ENCODE results near the gene HDHD5. TPM values are rescaled to one million over a fixed set of nuclear protein-coding genes. Genes with fewer than 3 reads are reported as not detected.

HDHD5 gene
- total RNA-seq, 2 experiments from 2014 or later = 23.8 to 31.6 TPM

GRCh38 chr22:17171153-17172028 lies 12.3 kb upstream of the HDHD5 start:
- H3K4me1 Mint-ChIP-seq = peaks cover 7% of the 10 kb centered on the region
- DNase-seq = peak; percentile 87
- peaks cover 7% of the 10 kb centered on the region for H3K27me3 Mint-ChIP-seq
- H3K4me3 Mint-ChIP-seq = peak overlapping the region; percentile 78
- H3K9me3 Mint-ChIP-seq (ENCODE audit: low read depth) = no peaks in the 10 kb centered on the region
- no peaks in the 10 kb centered on the region for H3K36me3 Mint-ChIP-seq
- CTCF ChIA-PET = interaction anchor here (0.6 to 5.6 kb wide), 83 partner anchors 10 to 908 kb away, joined by 3 to 93 read pairs (median 4); partner anchors contain the start of genes ADA2, HDHD5 and IL17RA
- peak; percentile 95 for ATAC-seq
- H3K27ac Mint-ChIP-seq = peak overlapping the region; percentile 80

- CTCF ChIA-PET = interaction anchor here (0.8 kb wide), 1 partner anchor 334 kb away, joined by 3 read pairs; no protein-coding TSS in a partner anchor
- no peaks in the 10 kb centered on the region for H3K9me3 Mint-ChIP-seq (ENCODE audit: low read depth)
- DNase-seq (no peak), ATAC-seq (no peak)
- no peak overlapping the region for H3K4me3 Mint-ChIP-seq
- H3K4me1 Mint-ChIP-seq = peaks cover 7% of the 10 kb centered on the region
- peaks cover 7% of the 10 kb centered on the region for H3K27me3 Mint-ChIP-seq
- no peaks in the 10 kb centered on the region for H3K36me3 Mint-ChIP-seq
- no peak overlapping the region for H3K27ac Mint-ChIP-seq
Measured at GRCh38 chr22:17167486-17167885, 8.4 kb upstream of the HDHD5 start.

GRCh38 chr22:17164392-17165024 lies 5.4 kb upstream of the HDHD5 start:
- Mint-ChIP-seq H3K36me3 (peaks cover 5% of the 10 kb centered on the region), H3K4me3 (no peak overlapping the region), H3K9me3 (ENCODE audit: low read depth) (no peaks in the 10 kb centered on the region), H3K27ac (no peak overlapping the region), H3K4me1 (peaks cover 5% of the 10 kb centered on the region), H3K27me3 (peaks cover 7% of the 10 kb centered on the region)
- no peak for ATAC-seq
- DNase-seq = no peak
- CTCF ChIA-PET = interaction anchor here (1.4 to 10.4 kb wide), 2 partner anchors 9 to 337 kb away, joined by 5 to 87 read pairs; no protein-coding TSS in a partner anchor

GRCh38 chr22:17162731-17163130 lies 3.7 kb upstream of the HDHD5 start:
- H3K27me3 Mint-ChIP-seq = peaks cover 4% of the 10 kb centered on the region
- H3K4me3 Mint-ChIP-seq = no peak overlapping the region
- no peak overlapping the region for H3K27ac Mint-ChIP-seq
- peaks cover 5% of the 10 kb centered on the region for H3K36me3 Mint-ChIP-seq
- H3K4me1 Mint-ChIP-seq = peaks cover 11% of the 10 kb centered on the region
- no peaks in the 10 kb centered on the region for H3K9me3 Mint-ChIP-seq (ENCODE audit: low read depth)
- DNase-seq (no peak), ATAC-seq (no peak)
- CTCF ChIA-PET = interaction anchor here (1.2 to 10.4 kb wide), 2 partner anchors 11 to 340 kb away, joined by 3 to 87 read pairs; no protein-coding TSS in a partner anchor

GRCh38 chr22:17161991-17162390 lies 2.9 kb upstream of the HDHD5 start:
- H3K4me1 Mint-ChIP-seq = peaks cover 15% of the 10 kb centered on the region
- H3K27me3 Mint-ChIP-seq = no peaks in the 10 kb centered on the region
- H3K9me3 Mint-ChIP-seq (ENCODE audit: low read depth) = no peaks in the 10 kb centered on the region
- H3K27ac Mint-ChIP-seq = no peak overlapping the region
- peaks cover 5% of the 10 kb centered on the region for H3K36me3 Mint-ChIP-seq
- H3K4me3 Mint-ChIP-seq = no peak overlapping the region
- CTCF ChIA-PET = interaction anchor here (2.2 to 10.4 kb wide), 2 partner anchors 12 to 87 kb away, joined by 9 to 87 read pairs; no protein-coding TSS in a partner anchor
- ATAC-seq = no peak
- no peak for DNase-seq

GRCh38 chr22:17159504-17159951 lies 451 bp upstream of the HDHD5 start:
- H3K36me3 Mint-ChIP-seq = peaks cover 5% of the 10 kb centered on the region
- H3K27me3 Mint-ChIP-seq = no peaks in the 10 kb centered on the region
- no peaks in the 10 kb centered on the region for H3K9me3 Mint-ChIP-seq (ENCODE audit: low read depth)
- CTCF ChIA-PET = interaction anchor here (0.9 to 10.4 kb wide), 4 partner anchors 14 to 342 kb away, joined by 3 to 87 read pairs (median 6); no protein-coding TSS in a partner anchor
- H3K4me1 Mint-ChIP-seq = peaks cover 30% of the 10 kb centered on the region
- DNase-seq (peak; percentile 70), ATAC-seq (peak; percentile 46)
- H3K4me3 Mint-ChIP-seq = peak overlapping the region; percentile 82
- H3K27ac Mint-ChIP-seq = peak overlapping the region; percentile 64

- Mint-ChIP-seq H3K9me3 (ENCODE audit: low read depth) (no peaks in the 10 kb centered on the region), H3K4me3 (peak overlapping the region; percentile 82), H3K27me3 (no peaks in the 10 kb centered on the region), H3K36me3 (peaks cover 5% of the 10 kb centered on the region), H3K27ac (peak overlapping the region; percentile 76), H3K4me1 (peaks cover 30% of the 10 kb centered on the region)
- no peak for DNase-seq
- CTCF ChIA-PET = interaction anchor here (0.9 to 10.4 kb wide), 9 partner anchors 15 to 344 kb away, joined by 3 to 87 read pairs (median 3); partner anchors contain the start of gene IL17RA
- ATAC-seq = no peak
Measured at GRCh38 chr22:17158176-17158567, 905 bp downstream of the HDHD5 start.

GRCh38 chr22:17157714-17158113 lies 1.4 kb downstream of the HDHD5 start:
- Mint-ChIP-seq H3K27me3 (no peaks in the 10 kb centered on the region), H3K4me1 (peaks cover 30% of the 10 kb centered on the region), H3K36me3 (peaks cover 6% of the 10 kb centered on the region), H3K9me3 (ENCODE audit: low read depth) (no peaks in the 10 kb centered on the region), H3K4me3 (peak overlapping the region; percentile 82), H3K27ac (peak overlapping the region; percentile 3)
- CTCF ChIA-PET = interaction anchor here (0.9 to 10.4 kb wide), 8 partner anchors 16 to 344 kb away, joined by 3 to 87 read pairs (median 3); partner anchors contain the start of gene IL17RA
- DNase-seq (no peak), ATAC-seq (no peak)

GRCh38 chr22:17155941-17156340 lies 3.1 kb downstream of the HDHD5 start:
- CTCF ChIA-PET = interaction anchor here (0.9 to 10.4 kb wide), 2 partner anchors 18 to 346 kb away, joined by 3 to 87 read pairs; no protein-coding TSS in a partner anchor
- Mint-ChIP-seq H3K4me1 (peaks cover 32% of the 10 kb centered on the region), H3K27me3 (no peaks in the 10 kb centered on the region), H3K27ac (no peak overlapping the region), H3K9me3 (ENCODE audit: low read depth) (no peaks in the 10 kb centered on the region), H3K4me3 (no peak overlapping the region), H3K36me3 (peaks cover 7% of the 10 kb centered on the region)
- ATAC-seq (no peak), DNase-seq (no peak)

- Mint-ChIP-seq H3K4me1 (peaks cover 32% of the 10 kb centered on the region), H3K4me3 (no peak overlapping the region), H3K9me3 (ENCODE audit: low read depth) (no peaks in the 10 kb centered on the region), H3K27me3 (no peaks in the 10 kb centered on the region), H3K36me3 (peaks cover 2% of the 10 kb centered on the region), H3K27ac (no peak overlapping the region)
- CTCF ChIA-PET = interaction anchor here (2.1 kb wide), 1 partner anchor 19 kb away, joined by 6 read pairs; no protein-coding TSS in a partner anchor
- DNase-seq = no peak
- no peak for ATAC-seq
Measured at GRCh38 chr22:17152971-17153370, 6.1 kb downstream of the HDHD5 start.

GRCh38 chr22:17152340-17152739 lies 6.7 kb downstream of the HDHD5 start:
- H3K9me3 Mint-ChIP-seq (ENCODE audit: low read depth) = no peaks in the 10 kb centered on the region
- CTCF ChIA-PET = interaction anchor here (2.1 kb wide), 1 partner anchor 19 kb away, joined by 6 read pairs; no protein-coding TSS in a partner anchor
- no peaks in the 10 kb centered on the region for H3K27me3 Mint-ChIP-seq

GRCh38 chr22:17149076-17149815 lies 9.8 kb downstream of the HDHD5 start:
- Mint-ChIP-seq H3K27ac (no peak overlapping the region), H3K9me3 (ENCODE audit: low read depth) (no peaks in the 10 kb centered on the region), H3K4me1 (peaks cover 10% of the 10 kb centered on the region), H3K4me3 (no peak overlapping the region), H3K36me3 (peaks cover 8% of the 10 kb centered on the region), H3K27me3 (no peaks in the 10 kb centered on the region)
- ATAC-seq (no peak), DNase-seq (no peak)
- CTCF ChIA-PET = interaction anchor here (1.3 to 2.2 kb wide), 2 partner anchors 8 to 23 kb away, joined by 4 to 11 read pairs; no protein-coding TSS in a partner anchor

More at GRCh38 chr22:17152340-17152739, 6.7 kb downstream of the HDHD5 start:
- no peak for DNase-seq
- no peak for ATAC-seq
- Mint-ChIP-seq H3K36me3 (peaks cover 6% of the 10 kb centered on the region), H3K4me3 (no peak overlapping the region), H3K4me1 (peaks cover 28% of the 10 kb centered on the region), H3K27ac (no peak overlapping the region)

Measured in activated CD8-positive, alpha-beta memory T cell treated with anti-CD3 and anti-CD28 coated beads, Interleukin-2, amount 10 ng/mL, durations not matched to agents 7 days and 5 days (primary cell).